OCI-LY7 (cell line): Measurements from ENCODE around the gene ATP9A. TPM values are rescaled to one million over a fixed set of nuclear protein-coding genes. Genes with fewer than 3 reads are reported as not detected.
A peak's percentile ranks its signal among the peaks of the same experiment; 100 is the strongest.
"Not testable (repeated sequence)": the region's sequence is repeated elsewhere in the genome, so short reads cannot be mapped to it uniquely, and the experiment has no call there.

Experiments used
- BruUV-seq: library from RNA; stranded (reverse); fragments of 400-500 nt; replicated peaks from 2 replicates; lab custom pipeline; 2021; lab: Mats Ljungman, UMichigan
- CTCF ChIA-PET: fragments of 300-600 bp; sonication (Branson Sonifier 250); formaldehyde crosslinking; loops from one replicate; lab custom pipeline; 2022; ENCODE audit warnings: antibody characterized with exemption; ENCODE audit not compliant: unreplicated experiment; lab: Charles Lee
- POLR2A ChIA-PET: fragments of 300-600 bp; sonication (Branson Sonifier 250); formaldehyde crosslinking; loops from one replicate; lab custom pipeline; 2022; ENCODE audit warnings: antibody characterized with exemption; lab: Charles Lee
- DNase-seq: peaks from one replicate; pipeline ENCODE4 v3.0.0-alpha.2; 2015; ENCODE audit warnings: low spot score
- H2AFZ ChIP-seq: fragments of 200-600 bp; sonication (generic), shearing (Covaris generic); 2 replicates; pipeline ENCODE4 v1.6.1; 2014; ENCODE audit warnings: mild to moderate bottlenecking, antibody characterized with exemption, low read length, moderate library complexity
- H3K27ac ChIP-seq: fragments of 200-600 bp; sonication (generic); 2 replicates; pipeline ENCODE4 v1.5.1; 2014; ENCODE audit warnings: mixed run types, low read depth, mild to moderate bottlenecking, moderate library complexity, low read length, inconsistent platforms; ENCODE audit not compliant: poor library complexity, severe bottlenecking
- H3K36me3 ChIP-seq: fragments of 200-600 bp; sonication (generic); 2 replicates; pipeline ENCODE4 v1.6.1; 2014; ENCODE audit warnings: mild to moderate bottlenecking, antibody characterized with exemption, low read length, moderate library complexity, mixed read lengths; ENCODE audit not compliant: insufficient read depth
- H3K4me1 ChIP-seq: fragments of 200-600 bp; sonication (generic); 2 replicates; pipeline ENCODE4 v1.5.1; 2014; ENCODE audit warnings: mild to moderate bottlenecking, low read length; ENCODE audit not compliant: insufficient read depth, poor library complexity, severe bottlenecking
- H3K4me2 ChIP-seq: fragments of 200-600 bp; sonication (generic); 2 replicates; pipeline ENCODE4 v1.6.1; 2014; ENCODE audit warnings: mild to moderate bottlenecking, low read length
- H3K4me3 ChIP-seq: fragments of 200-600 bp; sonication (generic); 2 replicates; pipeline ENCODE4 v1.5.1; 2014; ENCODE audit warnings: mild to moderate bottlenecking, low read depth, low read length; ENCODE audit not compliant: poor library complexity, severe bottlenecking
- H3K79me2 ChIP-seq: fragments of 200-600 bp; sonication (generic); 2 replicates; pipeline ENCODE4 v1.6.1; 2016; ENCODE audit warnings: low read depth, mild to moderate bottlenecking, low read length, moderate library complexity, mixed read lengths; ENCODE audit not compliant: insufficient read depth
- H3K9me2 ChIP-seq: fragments of 200-600 bp; sonication (generic); 2 replicates; pipeline ENCODE4 v1.6.1; 2016; ENCODE audit warnings: mild to moderate bottlenecking, low read length, mixed read lengths; ENCODE audit not compliant: insufficient read depth
- H3K9me3 ChIP-seq: fragments of 200-600 bp; sonication (generic); 2 replicates; pipeline ENCODE4 v1.6.1; 2014; ENCODE audit warnings: mild to moderate bottlenecking, mixed run types, low read length, mixed read lengths
- H4K20me1 ChIP-seq: fragments of 200-600 bp; sonication (generic); 2 replicates; pipeline ENCODE4 v1.6.1; 2014; ENCODE audit warnings: mild to moderate bottlenecking, antibody characterized with exemption, low read length, moderate library complexity, mixed read lengths; ENCODE audit not compliant: insufficient read depth
- EZH2phosphoT487 ChIP-seq: fragments of 200-600 bp; sonication (generic); IDR thresholded peaks from 2 replicates; pipeline ENCODE4 v1.6.1; 2018; ENCODE audit warnings: low read depth, borderline replicate concordance, mild to moderate bottlenecking, mixed run types, antibody characterized with exemption, low read length, moderate library complexity, mixed read lengths
- intact Hi-C: fragments of 100-400 bp; cut with micrococcal nuclease; formaldehyde crosslinking; loops from one replicate; pipeline ENCODE4 v1.10.0; 2022; ENCODE audit not compliant: unreplicated experiment
- total RNA-seq, 2 experiments: library from RNA; depleted of rRNA in 1 of 2; stranded (reverse); fragments of >200 nt in 1 of 2; shearing (Covaris generic) in 1 of 2; gene quantifications; 2 replicates each; pipeline ENCODE4 v1.2.3, GENCODE V29; 2014 to 2022
- TF ChIP-seq, protein P1 (sequence below): fragments of 200-600 bp; sonication (generic); conservative IDR thresholded peaks from 2 replicates; pipeline ENCODE4 v1.5.1; 2014; ENCODE audit warnings: mild to moderate bottlenecking, antibody characterized with exemption, low read length, moderate library complexity, mixed read lengths

Gene ATP9A
- total RNA-seq, 2 experiments from 2014 or later, result 0.67 to 0.85 TPM

GRCh38 chr20:51747182-51747911, 20.8 kb downstream of the ATP9A start:
- ChIA-PET CTCF (no interaction called here), POLR2A (no interaction called here)
- no peak for DNase-seq
- no peak overlapping the region for H3K4me2 ChIP-seq
- no peaks in the 10 kb centered on the region for H3K9me3 ChIP-seq
- H3K4me1 ChIP-seq, result no peaks in the 10 kb centered on the region
- no peaks in the 10 kb centered on the region for H3K36me3 ChIP-seq
- no peak overlapping the region for H3K27ac ChIP-seq
- no peaks in the 10 kb centered on the region for H3K79me2 ChIP-seq
- no peak for TF ChIP-seq EZH2phosphoT487
- H4K20me1 ChIP-seq, result no peaks in the 10 kb centered on the region
- no TSS peak for BruUV-seq
- H3K4me3 ChIP-seq, result no peak overlapping the region
- H2AFZ ChIP-seq, result peak overlapping the region; percentile 37; the same call in 1 of the 2 replicates
- intact Hi-C loops, result no loop called here
- H3K9me2 ChIP-seq, result no peaks in the 10 kb centered on the region

GRCh38 chr20:51745804-51746203, 22.4 kb downstream of the ATP9A start:
- Histone ChIP-seq H3K9me2 (no peaks in the 10 kb centered on the region), H3K4me1 (no peaks in the 10 kb centered on the region), H3K4me2 (no peak overlapping the region), H3K4me3 (no peak overlapping the region), H3K27ac (no peak overlapping the region), H4K20me1 (no peaks in the 10 kb centered on the region), H3K79me2 (no peaks in the 10 kb centered on the region), H3K9me3 (no peaks in the 10 kb centered on the region), H2AFZ (no peak overlapping the region), H3K36me3 (no peaks in the 10 kb centered on the region)
- intact Hi-C loops, result no loop called here
- POLR2A ChIA-PET, result no interaction called here
- CTCF ChIA-PET, result no interaction called here
- BruUV-seq, result no TSS peak
- DNase-seq, result no peak
- TF ChIP-seq EZH2phosphoT487, result no peak
- TF ChIP-seq, protein P1, sequence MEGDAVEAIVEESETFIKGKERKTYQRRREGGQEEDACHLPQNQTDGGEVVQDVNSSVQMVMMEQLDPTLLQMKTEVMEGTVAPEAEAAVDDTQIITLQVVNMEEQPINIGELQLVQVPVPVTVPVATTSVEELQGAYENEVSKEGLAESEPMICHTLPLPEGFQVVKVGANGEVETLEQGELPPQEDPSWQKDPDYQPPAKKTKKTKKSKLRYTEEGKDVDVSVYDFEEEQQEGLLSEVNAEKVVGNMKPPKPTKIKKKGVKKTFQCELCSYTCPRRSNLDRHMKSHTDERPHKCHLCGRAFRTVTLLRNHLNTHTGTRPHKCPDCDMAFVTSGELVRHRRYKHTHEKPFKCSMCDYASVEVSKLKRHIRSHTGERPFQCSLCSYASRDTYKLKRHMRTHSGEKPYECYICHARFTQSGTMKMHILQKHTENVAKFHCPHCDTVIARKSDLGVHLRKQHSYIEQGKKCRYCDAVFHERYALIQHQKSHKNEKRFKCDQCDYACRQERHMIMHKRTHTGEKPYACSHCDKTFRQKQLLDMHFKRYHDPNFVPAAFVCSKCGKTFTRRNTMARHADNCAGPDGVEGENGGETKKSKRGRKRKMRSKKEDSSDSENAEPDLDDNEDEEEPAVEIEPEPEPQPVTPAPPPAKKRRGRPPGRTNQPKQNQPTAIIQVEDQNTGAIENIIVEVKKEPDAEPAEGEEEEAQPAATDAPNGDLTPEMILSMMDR, result no peak

GRCh38 chr20:51740838-51741237, 27.4 kb downstream of the ATP9A start:
- BruUV-seq, result no TSS peak
- Histone ChIP-seq H3K27ac (no peak overlapping the region), H3K4me3 (no peak overlapping the region), H3K36me3 (no peaks in the 10 kb centered on the region), H3K79me2 (no peaks in the 10 kb centered on the region), H3K9me3 (no peaks in the 10 kb centered on the region), H3K4me2 (no peak overlapping the region), H4K20me1 (no peaks in the 10 kb centered on the region), H2AFZ (no peak overlapping the region), H3K4me1 (no peaks in the 10 kb centered on the region), H3K9me2 (no peaks in the 10 kb centered on the region)
- no peak for DNase-seq
- no peak for TF ChIP-seq EZH2phosphoT487
- TF ChIP-seq, protein P1, result no peak
- intact Hi-C loops, result no loop called here
- ChIA-PET POLR2A (no interaction called here), CTCF (no interaction called here)

DNA sequence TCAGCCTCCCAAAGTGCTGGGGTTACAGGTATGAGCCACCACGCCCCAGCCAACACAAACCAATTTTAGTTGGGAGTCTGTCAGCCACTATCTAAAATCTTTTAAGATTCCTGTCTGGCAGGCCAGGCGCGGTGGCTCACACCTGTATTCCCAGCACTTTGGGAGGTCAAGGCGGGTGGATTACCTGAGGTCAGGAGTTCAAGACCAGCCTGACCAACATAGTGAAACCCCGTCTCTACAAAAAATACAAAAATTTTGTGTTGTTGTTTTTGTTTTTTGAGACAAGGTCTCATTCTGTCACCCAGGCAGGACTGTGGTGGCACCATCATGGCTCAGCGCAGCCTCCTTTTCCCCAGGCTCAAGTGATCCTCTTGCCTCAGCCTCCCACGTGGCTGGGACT, 27.9 kb downstream of the ATP9A start:
- H3K36me3 ChIP-seq, H3K27ac ChIP-seq, H3K79me2 ChIP-seq, DNase-seq, H3K9me3 ChIP-seq, H3K4me3 ChIP-seq, CTCF ChIA-PET, intact Hi-C loops, H3K4me2 ChIP-seq, H3K4me1 ChIP-seq, H4K20me1 ChIP-seq, H3K9me2 ChIP-seq, H2AFZ ChIP-seq, BruUV-seq, POLR2A ChIA-PET: not testable (repeated sequence)
